D721Med (cell line): ENCODE results near the gene CCNC.

Experiments used
- DNase-seq: peaks from one replicate; pipeline ENCODE4 v3.0.0; 2011; ENCODE audit warnings: low spot score; ENCODE audit not compliant: insufficient read length
- FAIRE-seq: peaks from 2 replicates; lab custom pipeline; 2011; peaks lifted over from hg19 to GRCh38; lab: Jason Lieb, UNC
- CTCF ChIP-seq: IDR thresholded peaks from 2 replicates; pipeline ENCODE4 v1.5.1; 2012; ENCODE audit warnings: mild to moderate bottlenecking, control low read depth; ENCODE audit not compliant: insufficient read depth; ENCODE audit errors: missing control alignments

Gene CCNC

GRCh38 chr6:99530627-99531026 lies 37.8 kb downstream of the CCNC start:
- TF ChIP-seq CTCF = no peak
- no peak for DNase-seq
- no peak for FAIRE-seq

GRCh38 chr6:99522531-99522930 lies 45.9 kb downstream of the CCNC start:
- no peak for FAIRE-seq

GRCh38 chr6:99521633-99522151 lies 46.8 kb downstream of the CCNC start:
- FAIRE-seq = no peak
- no peak for DNase-seq
- TF ChIP-seq CTCF = no peak

More at GRCh38 chr6:99522531-99522930, 45.9 kb downstream of the CCNC start:
- DNase-seq = no peak
- TF ChIP-seq CTCF = no peak

GRCh38 chr6:99520855-99521632 lies 47.4 kb downstream of the CCNC start:
- peak; percentile 57 for TF ChIP-seq CTCF
- no peak for FAIRE-seq
- DNase-seq = peak; percentile 33

- no peak for DNase-seq
- FAIRE-seq = no peak
- TF ChIP-seq CTCF = no peak
These were observed 49.0 kb downstream of the CCNC start for GRCh38 chr6:99519446-99519845.

- no peak for DNase-seq
- no peak for FAIRE-seq
These were observed 54.4 kb downstream of the CCNC start for GRCh38 chr6:99514089-99514488.

More at GRCh38 chr6:99514089-99514488, 54.4 kb downstream of the CCNC start:
- no peak for TF ChIP-seq CTCF
